GM12878 (cell line): ENCODE measurements around the gene NOTCH3.
A peak's percentile ranks its signal among the peaks of the same experiment; 100 is the strongest.

Source experiments
- BCL11A ChIP-seq: IDR thresholded peaks from 2 replicates; pipeline ENCODE4 v1.6.1; 2011; ENCODE audit warnings: low read depth, low read length
- CBX5 ChIP-seq: sonication (generic); IDR thresholded peaks from 2 replicates; pipeline ENCODE4 v1.6.1; 2016; ENCODE audit warnings: low read depth, moderate library complexity, mild to moderate bottlenecking, inconsistent platforms
- CEBPB ChIP-seq, 2 experiments: fragments of 150-350 bp in 1 of 2; IDR thresholded peaks; 2 replicates each; pipeline ENCODE4 v1.6.1; 2012 to 2014; ENCODE audit warnings: low read depth in 2 of 2, low read length in 2 of 2, borderline replicate concordance in 1 of 2, inconsistent platforms in 1 of 2
- EP300 ChIP-seq, 2 experiments: fragments of 150-350 bp in 1 of 2; IDR thresholded peaks; 2 replicates each; pipeline ENCODE4 v1.6.1; 2011 to 2012; ENCODE audit warnings: low read depth in 2 of 2, low read length in 2 of 2, borderline replicate concordance in 1 of 2, improper control_type of control experiment in 1 of 2, inconsistent platforms in 1 of 2; ENCODE audit not compliant: control insufficient read depth in 1 of 2
- MXI1 ChIP-seq: fragments of 150-350 bp; IDR thresholded peaks from 2 replicates; pipeline ENCODE4 v1.6.1; 2011; ENCODE audit warnings: low read depth, mild to moderate bottlenecking, inconsistent platforms, low read length, improper control_type of control experiment
- NR2F1 ChIP-seq: fragments of 450-650 bp; conservative IDR thresholded peaks from 2 replicates; pipeline ENCODE4 v1.6.1; 2017; ENCODE audit warnings: mild to moderate bottlenecking
- POLR2A ChIP-seq: IDR thresholded peaks from 2 replicates; pipeline ENCODE4 v1.6.1; 2011; ENCODE audit warnings: low read depth, mild to moderate bottlenecking, low read length
- TAF1 ChIP-seq: IDR thresholded peaks from 2 replicates; pipeline ENCODE4 v1.6.1; 2011; ENCODE audit warnings: mild to moderate bottlenecking, low read depth, low read length, borderline replicate concordance
- TF ChIP-seq, protein P1 (sequence below), 3 experiments: IDR thresholded peaks in 2 of 3; conservative IDR thresholded peaks in 1 of 3; 2 replicates each; pipeline ENCODE4 v1.5.1; 2011; ENCODE audit warnings: low read depth in 3 of 3, low read length in 3 of 3, mild to moderate bottlenecking in 3 of 3, control low read depth in 2 of 3, moderate library complexity in 2 of 3, inconsistent platforms in 1 of 3, mixed read lengths in 1 of 3; ENCODE audit not compliant: control insufficient read depth in 2 of 3, insufficient read depth in 1 of 3; ENCODE audit errors: extremely low read depth in 1 of 3
- TF ChIP-seq, protein P2 (sequence below): fragments of 450-650 bp; IDR thresholded peaks from 2 replicates; pipeline ENCODE4 v1.6.1; 2016; ENCODE audit warnings: mild to moderate bottlenecking
- TF ChIP-seq, protein P3 (sequence below): IDR thresholded peaks from 2 replicates; pipeline ENCODE4 v1.6.1; 2011; ENCODE audit warnings: mild to moderate bottlenecking, low read depth, low read length, moderate library complexity; ENCODE audit not compliant: insufficient replicate concordance
- TF ChIP-seq, protein P4 (sequence below): IDR thresholded peaks from 2 replicates; pipeline ENCODE4 v1.6.1; 2012; ENCODE audit warnings: mild to moderate bottlenecking, low read depth, low read length
- TF ChIP-seq, protein P5 (sequence below): IDR thresholded peaks from 2 replicates; pipeline ENCODE4 v1.6.1; 2012; ENCODE audit warnings: low read depth, low read length, improper control_type of control experiment

DNA sequence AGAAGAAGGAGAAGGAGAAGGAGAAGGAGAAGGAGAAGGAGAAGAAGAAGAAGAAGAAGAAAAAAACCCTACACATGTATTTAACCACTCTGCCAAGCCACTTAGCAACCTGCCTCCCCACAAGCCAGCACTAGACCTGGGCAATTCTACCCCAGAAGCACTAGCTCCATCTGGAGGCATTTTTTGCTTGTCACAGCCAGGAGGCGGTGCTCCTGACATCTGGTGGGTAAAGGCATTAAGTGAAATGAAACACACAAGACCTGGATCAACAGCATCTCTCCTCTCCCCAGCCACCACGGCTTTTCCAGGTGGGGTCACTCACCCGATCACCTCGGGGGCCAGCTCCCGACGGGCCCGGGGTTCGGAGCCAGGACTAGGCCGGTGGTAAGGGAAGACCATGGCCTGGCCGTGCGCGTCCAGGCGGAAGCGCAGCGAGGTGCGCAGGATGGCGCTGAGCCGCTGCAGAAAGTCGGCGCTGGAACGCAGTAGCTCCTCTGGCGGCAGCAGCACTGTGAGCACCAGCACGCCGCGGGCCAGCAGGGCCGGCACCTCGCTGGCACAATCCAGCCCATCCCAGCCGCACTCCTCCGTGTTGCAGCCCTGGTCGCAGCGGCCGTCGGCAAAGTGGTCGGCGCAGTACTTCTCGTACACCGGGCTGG, 26.9 kb downstream of the NOTCH3 start:
- TF ChIP-seq NR2F1 (no peak), BCL11A (no peak), POLR2A (no peak), MXI1 (no peak), CBX5 (no peak), EP300 (IDR thresholded peaks at IDR 0.05; ENCODE audit: borderline replicate concordance in 1 of 2, control insufficient read depth in 1 of 2, low read depth in 2 of 2, low read length in 2 of 2) (no peak), CEBPB (IDR thresholded peaks at IDR 0.05; ENCODE audit: borderline replicate concordance in 1 of 2, low read depth in 2 of 2, low read length in 2 of 2) (no peak), TAF1 (no peak)
- TF ChIP-seq, protein P1, sequence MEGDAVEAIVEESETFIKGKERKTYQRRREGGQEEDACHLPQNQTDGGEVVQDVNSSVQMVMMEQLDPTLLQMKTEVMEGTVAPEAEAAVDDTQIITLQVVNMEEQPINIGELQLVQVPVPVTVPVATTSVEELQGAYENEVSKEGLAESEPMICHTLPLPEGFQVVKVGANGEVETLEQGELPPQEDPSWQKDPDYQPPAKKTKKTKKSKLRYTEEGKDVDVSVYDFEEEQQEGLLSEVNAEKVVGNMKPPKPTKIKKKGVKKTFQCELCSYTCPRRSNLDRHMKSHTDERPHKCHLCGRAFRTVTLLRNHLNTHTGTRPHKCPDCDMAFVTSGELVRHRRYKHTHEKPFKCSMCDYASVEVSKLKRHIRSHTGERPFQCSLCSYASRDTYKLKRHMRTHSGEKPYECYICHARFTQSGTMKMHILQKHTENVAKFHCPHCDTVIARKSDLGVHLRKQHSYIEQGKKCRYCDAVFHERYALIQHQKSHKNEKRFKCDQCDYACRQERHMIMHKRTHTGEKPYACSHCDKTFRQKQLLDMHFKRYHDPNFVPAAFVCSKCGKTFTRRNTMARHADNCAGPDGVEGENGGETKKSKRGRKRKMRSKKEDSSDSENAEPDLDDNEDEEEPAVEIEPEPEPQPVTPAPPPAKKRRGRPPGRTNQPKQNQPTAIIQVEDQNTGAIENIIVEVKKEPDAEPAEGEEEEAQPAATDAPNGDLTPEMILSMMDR (IDR thresholded peaks at IDR 0.05 in 2 of 3, conservative IDR thresholded peaks at IDR 0.05 in 1 of 3; ENCODE audit: control insufficient read depth in 2 of 3, extremely low read depth in 1 of 3, insufficient read depth in 1 of 3, low read depth in 3 of 3, low read length in 3 of 3) = peak; percentile 18 to 42 (median 41); a peak in 4 of 6 replicates
- TF ChIP-seq, protein P2, sequence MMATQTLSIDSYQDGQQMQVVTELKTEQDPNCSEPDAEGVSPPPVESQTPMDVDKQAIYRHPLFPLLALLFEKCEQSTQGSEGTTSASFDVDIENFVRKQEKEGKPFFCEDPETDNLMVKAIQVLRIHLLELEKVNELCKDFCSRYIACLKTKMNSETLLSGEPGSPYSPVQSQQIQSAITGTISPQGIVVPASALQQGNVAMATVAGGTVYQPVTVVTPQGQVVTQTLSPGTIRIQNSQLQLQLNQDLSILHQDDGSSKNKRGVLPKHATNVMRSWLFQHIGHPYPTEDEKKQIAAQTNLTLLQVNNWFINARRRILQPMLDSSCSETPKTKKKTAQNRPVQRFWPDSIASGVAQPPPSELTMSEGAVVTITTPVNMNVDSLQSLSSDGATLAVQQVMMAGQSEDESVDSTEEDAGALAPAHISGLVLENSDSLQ = no peak
- TF ChIP-seq, protein P3, sequence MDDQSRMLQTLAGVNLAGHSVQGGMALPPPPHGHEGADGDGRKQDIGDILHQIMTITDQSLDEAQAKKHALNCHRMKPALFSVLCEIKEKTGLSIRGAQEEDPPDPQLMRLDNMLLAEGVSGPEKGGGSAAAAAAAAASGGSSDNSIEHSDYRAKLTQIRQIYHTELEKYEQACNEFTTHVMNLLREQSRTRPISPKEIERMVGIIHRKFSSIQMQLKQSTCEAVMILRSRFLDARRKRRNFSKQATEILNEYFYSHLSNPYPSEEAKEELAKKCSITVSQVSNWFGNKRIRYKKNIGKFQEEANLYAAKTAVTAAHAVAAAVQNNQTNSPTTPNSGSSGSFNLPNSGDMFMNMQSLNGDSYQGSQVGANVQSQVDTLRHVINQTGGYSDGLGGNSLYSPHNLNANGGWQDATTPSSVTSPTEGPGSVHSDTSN = no peak
- TF ChIP-seq, protein P4, sequence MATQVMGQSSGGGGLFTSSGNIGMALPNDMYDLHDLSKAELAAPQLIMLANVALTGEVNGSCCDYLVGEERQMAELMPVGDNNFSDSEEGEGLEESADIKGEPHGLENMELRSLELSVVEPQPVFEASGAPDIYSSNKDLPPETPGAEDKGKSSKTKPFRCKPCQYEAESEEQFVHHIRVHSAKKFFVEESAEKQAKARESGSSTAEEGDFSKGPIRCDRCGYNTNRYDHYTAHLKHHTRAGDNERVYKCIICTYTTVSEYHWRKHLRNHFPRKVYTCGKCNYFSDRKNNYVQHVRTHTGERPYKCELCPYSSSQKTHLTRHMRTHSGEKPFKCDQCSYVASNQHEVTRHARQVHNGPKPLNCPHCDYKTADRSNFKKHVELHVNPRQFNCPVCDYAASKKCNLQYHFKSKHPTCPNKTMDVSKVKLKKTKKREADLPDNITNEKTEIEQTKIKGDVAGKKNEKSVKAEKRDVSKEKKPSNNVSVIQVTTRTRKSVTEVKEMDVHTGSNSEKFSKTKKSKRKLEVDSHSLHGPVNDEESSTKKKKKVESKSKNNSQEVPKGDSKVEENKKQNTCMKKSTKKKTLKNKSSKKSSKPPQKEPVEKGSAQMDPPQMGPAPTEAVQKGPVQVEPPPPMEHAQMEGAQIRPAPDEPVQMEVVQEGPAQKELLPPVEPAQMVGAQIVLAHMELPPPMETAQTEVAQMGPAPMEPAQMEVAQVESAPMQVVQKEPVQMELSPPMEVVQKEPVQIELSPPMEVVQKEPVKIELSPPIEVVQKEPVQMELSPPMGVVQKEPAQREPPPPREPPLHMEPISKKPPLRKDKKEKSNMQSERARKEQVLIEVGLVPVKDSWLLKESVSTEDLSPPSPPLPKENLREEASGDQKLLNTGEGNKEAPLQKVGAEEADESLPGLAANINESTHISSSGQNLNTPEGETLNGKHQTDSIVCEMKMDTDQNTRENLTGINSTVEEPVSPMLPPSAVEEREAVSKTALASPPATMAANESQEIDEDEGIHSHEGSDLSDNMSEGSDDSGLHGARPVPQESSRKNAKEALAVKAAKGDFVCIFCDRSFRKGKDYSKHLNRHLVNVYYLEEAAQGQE = no peak
- TF ChIP-seq, protein P5, sequence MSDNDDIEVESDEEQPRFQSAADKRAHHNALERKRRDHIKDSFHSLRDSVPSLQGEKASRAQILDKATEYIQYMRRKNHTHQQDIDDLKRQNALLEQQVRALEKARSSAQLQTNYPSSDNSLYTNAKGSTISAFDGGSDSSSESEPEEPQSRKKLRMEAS = no peak
